NCI-H226 (cell line): Measurements from ENCODE around the gene RPAIN.
"Not testable (repeated sequence)": the region's sequence is repeated elsewhere in the genome, so short reads cannot be mapped to it uniquely, and the experiment has no call there.

Experiments used
- DNase-seq: peaks from one replicate; pipeline ENCODE4 v3.0.0-alpha.2; 2015

RPAIN gene

DNA sequence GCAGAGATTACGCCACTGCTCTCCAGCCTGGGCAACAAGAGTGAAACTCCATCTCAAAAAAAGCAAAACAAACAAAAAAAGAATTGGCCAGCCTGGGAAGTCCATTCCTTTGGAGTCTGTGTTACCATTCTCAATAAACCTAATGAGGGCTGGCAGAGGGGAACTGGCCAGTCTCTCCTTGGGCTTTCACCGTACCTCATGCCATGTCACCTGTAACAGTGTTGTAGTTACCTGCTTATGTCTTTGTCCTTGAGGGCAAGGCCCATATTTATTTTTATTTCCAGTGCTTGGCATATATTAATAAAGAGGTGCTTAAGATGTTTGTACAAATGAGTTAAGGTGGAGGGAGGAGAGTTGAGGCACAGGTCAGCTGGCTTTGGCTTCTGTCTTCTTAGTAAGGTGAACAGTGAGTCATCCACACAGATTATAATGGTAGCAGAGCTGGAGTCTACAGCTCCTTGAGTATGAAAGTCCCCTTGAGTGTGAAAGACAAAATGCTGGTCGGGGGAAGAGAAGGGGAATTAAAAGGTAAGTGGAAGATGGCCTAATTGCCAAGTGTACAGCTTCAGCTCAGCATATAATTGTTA lies 10.5 kb downstream of the RPAIN start:
- no peak for DNase-seq

DNA sequence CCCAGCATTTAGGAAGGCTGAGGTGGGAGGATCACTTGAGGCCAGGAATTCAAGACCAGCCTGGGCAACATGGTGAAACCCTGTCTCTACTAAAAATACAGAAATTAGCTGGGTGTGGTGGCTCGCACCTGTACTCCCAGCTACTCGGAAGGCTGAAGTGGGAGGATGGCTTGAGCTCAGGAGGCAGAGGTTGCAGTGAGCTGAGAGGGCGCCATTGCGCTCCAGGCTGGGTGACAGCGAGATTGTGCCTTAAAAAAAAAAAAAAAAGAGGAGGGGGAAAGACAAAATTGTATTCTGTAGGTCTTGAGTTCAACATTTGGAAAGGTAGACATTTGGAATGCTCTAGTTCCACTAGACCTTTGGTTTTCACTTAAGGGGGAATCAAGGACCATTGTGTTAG lies 11.3 kb downstream of the RPAIN start:
- DNase-seq: not testable (repeated sequence)

DNA sequence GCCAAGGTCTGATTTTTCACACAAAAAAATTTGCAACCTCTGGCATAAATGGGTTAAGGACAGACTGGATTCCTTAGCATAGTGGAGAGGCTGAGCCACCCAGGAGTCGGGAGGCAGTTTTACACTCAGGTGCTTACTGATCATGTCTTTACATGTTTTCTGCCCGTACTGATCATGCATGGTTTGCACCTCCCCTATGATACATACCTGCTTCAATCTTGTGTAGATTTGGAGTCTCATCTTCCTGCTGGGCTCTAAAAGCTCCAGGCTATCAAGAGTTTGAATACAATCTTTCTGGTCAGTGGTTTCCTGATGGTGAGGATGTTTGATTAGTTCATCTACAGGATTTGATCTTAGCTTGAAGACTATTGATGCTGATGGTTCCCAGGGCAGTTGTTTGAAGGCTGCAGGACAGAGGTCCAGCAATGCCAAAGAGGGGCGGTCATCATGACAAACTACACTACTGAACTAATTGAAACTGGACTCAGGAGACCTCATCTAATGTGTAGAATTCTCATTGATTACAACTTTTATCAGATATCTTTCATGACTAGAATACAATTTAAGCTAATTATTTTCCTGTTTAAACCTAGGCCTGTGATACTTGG lies 12.1 kb downstream of the RPAIN start:
- no peak for DNase-seq

DNA sequence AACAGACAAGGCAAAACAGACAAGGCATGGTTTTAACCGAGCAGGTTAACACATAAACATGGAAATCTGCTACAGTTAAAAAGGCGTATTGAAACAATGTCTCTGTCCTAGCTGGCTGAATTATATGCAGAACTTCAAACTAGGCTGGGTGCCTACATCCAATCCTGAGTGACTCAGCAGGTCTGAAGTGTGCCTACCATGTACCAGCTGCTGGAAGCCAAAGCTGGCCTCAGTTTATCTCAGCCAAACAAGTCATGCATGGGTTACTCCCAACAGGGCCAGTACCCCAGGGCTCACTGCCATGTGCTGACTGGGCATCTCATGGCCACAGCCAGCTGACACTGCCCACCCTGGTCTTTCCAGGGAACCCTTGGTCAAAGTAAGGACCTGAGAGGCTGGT lies 15.0 kb downstream of the RPAIN start:
- no peak for DNase-seq

DNA sequence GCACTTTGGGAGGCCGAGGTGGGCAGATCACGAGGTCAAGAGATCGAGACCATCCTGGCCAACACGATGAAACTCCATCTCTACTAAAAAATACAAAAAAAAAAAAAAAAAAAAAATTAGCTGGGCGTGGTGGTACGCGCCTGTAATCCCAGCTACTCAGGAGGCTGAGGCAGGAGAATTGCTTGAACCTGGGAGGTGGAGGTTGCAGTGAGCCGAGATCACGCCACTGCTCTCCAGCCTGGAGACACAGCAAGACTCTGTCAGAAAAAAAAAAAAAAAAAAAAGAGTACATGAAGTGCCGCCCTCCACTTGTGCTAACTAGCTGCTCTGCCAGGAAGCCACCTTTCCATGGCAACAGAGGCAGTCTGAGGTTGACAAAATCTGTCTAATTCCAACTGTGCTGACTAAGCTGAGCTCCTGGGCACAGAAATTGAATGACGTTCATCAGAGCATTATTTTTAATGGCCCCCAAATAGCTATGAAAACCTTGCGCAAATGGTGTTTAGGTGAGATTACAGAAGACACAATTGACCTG lies 15.9 kb downstream of the RPAIN start:
- not testable (repeated sequence) for DNase-seq

DNA sequence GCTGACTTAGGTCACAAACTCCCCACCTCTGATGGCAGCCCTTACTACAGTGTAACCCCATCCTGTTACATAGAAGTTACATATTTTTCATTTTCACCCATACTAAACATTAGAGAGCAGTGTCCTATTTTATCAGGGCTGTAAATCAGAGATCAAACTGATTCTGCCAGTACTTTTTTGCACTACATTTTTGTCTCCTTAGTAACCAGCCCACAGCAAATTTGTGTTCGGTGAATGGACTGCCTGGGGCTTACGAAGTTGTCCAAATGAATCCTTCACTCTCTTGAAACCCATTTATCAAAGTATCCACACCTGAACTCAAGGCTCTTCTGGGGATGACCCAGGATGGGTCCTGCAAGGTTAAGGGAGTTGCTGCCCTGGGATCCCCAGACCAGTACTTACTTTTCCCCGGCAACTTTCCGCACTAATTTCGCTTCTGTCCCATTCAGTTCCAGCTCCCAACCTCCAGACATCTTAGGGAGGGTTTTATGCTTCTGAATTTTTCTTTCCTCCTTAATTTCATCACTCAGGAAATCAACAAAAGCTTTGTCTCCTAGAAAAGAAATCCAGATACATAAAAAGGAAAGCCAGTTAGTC lies 17.8 kb downstream of the RPAIN start:
- DNase-seq: no peak

DNA sequence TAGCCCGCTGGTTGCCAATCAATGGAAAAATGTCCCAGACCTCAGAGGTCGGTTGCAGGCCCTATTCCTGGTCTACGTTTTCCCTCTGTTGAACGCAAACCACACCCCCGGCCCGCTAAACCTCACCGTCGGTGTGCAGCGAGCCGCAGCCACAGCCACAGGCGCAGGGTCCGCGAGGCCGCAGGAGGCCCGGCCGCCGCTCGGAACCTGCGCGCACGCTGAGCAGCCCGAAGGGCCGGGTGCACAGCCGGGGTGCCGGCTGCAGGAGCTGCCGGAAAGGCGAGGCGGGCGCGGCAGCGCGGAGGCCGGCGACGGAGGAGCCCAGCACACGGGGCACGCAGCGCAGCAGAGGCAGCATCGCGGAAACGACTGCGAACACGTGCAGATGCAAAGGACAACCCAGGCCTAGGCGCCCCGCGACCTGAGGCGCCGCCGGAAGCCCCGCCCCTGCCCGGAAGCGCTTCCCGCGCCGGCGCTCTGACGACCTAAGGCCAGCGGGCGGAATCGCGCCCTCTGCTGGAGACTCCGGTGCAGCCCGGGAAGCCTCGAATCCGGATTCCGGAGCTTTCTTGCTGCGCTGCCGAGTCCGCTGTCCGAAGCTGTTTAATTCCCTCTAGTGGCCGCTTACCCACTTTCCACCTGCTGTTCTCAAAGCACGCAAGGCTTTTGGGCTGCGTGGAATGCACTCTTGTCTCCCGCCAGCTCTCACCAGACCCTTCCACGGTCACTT lies 18.9 kb downstream of the RPAIN start, which contains the start of gene C1QBP:
C1QBP (minus strand) TSS at position 440 of the 730 bp plus-strand sequence; CDS start at position 358, 82 bp downstream.
- peak; percentile 80 for DNase-seq

DNA sequence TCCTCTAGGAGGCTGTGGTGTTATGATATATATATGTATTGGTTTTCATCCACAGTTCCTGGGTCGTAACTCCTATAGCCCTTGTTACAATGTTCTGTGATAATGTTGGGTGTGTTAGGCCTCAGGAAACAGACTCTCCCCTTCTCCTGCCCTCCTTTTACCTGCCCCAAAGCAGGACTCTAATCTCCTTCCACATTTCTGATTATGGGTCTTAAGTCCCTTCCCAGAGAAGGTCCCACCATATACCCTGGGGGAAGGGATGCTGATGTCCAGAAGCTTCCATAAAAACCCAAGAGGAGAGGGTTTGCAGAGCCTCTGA lies 19.4 kb downstream of the RPAIN start:
- no peak for DNase-seq

DNA sequence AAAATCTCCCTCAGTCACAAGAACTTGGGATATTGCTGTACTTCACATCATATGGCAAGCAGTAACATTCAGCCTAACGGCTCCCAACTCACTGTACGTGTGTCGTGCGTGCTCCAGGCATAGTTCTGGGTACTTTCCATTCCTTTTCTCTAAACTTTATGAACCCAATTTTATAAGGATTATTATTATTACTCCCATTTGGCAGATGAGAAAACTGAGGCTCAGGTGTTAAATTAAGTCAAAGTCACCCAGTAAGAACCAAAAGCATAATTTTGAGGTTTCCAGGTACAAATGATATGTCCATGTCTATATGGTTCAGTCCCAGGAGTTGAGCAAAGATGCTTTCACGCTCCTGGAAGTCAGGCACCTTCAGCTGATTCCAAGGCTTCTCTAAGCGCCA lies 23.7 kb downstream of the RPAIN start:
- no peak for DNase-seq

DNA sequence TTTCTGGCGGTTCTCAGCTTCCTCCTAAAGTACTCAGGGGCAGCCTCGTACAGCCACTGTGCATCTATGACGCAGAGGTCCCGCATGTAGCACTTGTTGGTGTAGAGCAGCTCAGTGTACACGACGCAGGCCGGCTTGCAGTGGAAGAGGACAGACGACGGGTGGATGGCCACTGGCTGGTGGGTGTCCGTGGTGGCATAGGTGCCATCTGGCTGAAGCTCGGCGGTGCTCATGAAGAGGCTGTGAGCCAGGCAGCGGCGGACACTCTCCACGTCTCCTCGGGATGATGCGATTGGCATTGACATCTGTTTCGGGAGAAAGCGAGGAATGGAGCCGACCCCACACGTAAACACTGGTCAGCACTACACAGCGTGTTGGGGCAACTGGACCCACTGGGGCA lies 24.2 kb downstream of the RPAIN start:
- no peak for DNase-seq

DNA sequence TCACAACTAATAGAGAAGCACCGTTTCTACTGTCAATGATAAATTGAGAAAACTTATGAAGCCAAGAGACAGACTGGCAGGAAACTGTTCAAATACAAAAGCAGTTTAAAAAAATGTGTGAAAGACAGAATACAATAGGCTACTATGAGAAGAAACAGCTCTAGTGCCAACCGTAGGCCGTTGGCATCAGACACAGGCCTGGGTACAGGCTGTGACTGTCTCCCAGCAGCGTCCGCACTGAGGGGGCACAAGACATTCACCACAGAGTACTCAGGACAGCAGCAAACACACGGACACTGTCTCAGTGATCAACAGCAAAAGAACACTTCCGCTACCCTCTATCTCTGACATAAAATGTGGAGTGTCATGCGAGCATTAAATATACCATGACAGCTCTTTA lies 26.8 kb downstream of the RPAIN start:
- DNase-seq: no peak

DNA sequence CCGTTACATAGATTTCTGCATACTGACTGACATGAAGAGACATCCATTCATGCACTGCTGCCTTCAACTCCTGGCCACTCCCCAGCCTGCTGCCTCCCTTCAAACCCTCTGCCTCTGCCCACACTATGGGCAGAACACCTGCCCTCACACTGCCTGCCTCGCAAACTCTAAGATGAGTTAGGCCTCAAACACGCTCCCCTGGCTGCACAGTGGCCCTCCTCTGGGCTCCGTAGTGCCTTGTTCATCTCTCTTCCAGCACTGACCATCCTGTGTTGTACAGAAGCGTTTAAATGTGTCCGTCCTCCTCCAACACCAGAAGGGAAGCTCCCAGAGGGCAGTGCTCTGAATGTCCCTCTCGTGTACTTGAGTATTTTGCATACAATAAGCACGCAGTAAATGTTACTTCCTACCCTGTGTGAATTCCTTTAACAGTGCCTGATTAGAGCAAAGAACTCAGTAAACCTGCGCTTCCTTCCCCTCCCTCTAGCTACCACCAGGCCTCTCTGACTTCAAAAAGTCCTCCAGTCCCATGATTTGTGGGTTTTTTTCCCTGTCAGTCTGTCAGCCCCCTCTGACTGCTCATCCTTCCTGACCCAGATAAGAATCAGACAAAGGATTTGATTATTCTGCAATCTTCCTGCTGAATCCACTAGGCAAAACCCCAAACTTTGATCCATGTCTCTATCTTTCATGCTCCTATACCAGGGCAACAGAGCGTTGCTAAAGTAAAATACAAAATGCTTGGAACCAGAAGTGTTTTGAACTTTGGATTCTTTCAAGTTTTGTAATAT lies 44.9 kb downstream of the RPAIN start:
- no peak for DNase-seq

DNA sequence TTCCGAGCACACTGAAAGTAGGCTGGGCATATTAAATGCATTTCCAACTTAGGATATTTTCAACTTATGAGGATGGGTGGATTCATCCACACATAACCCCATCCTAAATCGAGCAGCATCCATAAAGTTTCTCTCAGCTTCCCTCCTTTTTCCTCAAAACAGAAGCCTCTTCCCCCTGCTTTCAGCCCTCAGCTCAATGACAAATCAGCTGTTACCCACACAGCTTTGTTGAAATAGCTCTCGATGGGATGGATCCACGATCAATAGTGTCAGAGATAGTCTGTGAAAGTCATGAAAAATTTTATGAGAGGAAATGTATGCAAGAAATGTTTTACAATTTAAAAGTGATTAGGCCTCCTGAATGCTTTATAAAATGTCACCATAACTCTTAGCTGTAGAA lies 46.3 kb downstream of the RPAIN start:
- DNase-seq: no peak

DNA sequence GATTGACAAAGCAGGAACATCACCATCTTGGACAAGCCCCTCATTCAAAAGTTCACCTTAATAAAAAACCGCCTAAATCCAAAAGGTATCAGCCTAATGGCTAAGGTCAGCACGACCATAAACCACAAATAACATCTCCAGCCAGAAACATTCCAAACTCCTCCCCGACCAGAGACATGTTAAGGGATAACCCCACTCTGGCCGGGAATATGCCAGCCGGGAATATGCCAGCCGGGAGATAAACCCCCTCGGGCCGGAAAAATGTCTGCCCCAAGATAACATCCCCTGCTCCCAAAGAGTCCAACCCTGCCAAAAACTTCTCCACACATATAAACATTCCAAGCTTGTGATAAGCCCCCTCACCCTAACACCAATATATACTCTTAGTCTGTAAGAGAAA lies 47.4 kb downstream of the RPAIN start:
- DNase-seq: peak; percentile 37

DNA sequence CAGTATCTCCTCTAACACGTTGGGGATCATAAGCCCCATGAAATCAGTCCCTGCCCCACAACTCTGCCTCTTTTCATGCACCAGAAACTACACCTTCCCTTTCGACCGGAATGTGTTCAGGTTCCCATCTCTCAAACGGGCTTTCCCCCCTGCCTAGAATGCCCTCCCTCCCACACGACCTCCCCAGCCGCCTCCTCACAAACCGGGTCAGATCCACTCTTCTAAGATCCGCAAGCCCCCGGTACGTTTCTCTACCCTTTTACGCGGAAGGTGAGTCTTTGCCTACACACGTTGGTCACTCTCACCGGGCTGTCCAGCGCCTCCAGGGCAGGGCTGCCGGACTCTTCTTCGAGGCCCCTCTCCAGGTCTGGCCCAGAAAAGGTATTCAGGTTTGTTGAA lies 48.1 kb downstream of the RPAIN start:
- DNase-seq: no peak

DNA sequence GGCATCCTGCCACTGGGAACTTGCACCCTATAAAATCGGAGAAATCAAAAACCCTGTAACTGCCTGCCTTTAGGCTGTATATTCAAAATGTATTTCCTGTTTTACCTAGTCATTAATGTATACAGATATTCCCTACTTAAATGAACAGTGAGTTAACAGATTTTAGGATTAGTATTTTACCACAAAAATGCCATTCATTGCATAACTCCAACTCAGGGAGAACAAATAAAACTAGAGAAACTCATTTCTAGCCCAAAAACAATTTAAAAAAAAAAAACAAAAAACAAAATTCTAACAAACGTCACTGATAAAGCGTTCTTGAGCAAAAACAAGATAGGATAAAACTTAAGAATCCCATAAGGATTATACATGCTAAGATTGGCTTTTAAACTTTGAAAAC lies 52.5 kb downstream of the RPAIN start:
- DNase-seq: no peak

DNA sequence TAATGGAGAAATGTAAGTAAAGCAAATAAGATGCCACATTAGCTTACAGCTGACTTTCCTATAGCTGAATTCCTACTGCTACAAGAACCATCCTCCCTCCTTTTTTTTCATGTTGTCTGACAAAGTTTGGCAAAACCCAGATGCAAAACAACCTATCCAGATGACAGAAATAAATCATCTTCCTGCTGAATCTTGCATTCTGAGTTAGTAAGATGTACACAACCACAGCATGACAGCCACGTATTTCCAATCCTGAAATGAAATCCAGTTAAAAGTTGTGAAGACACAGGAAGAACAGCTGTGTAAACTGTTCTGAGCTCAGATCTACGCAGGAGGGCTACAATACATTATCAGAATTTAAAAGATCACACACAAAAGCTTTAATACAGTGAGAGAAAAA lies 53.9 kb downstream of the RPAIN start:
- DNase-seq: no peak

DNA sequence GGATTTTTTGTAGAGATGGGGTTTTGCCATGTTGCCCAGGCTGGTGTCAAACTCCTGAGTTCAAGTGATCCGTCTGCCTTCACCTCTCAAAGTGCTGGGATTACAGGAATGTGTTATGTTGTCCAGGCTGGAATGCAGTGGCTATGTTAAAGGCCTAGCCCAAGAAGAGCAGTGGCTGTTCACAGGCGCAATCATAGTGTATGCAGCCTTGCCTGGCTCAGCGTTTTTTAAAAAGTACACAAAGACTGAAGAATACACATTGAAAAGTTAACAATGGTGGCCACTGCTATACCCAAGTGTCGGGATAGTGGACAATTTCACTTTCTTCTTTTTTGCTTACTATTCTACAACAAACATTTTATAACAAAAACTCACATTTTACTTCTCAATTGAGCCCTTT lies 59.0 kb downstream of the RPAIN start:
- DNase-seq: no peak

DNA sequence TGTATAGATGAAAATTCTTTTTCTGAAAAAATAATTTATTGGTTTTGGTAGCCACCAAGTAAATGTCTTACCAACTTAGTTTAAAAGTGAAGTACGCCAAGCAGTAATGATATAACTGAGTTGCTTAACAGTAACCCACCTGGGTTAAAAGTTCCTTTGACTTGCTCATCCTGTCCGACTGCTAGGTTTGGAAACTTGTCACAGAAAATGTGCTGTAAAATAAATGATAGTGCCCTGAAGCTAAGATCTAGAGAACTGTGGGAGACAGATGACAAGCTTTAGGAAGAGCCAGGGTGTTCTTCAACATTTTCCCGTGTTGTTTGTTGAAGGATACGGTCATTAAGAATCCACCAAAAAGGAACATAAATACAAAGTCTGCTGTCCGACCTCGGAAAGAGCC lies 61.0 kb downstream of the RPAIN start:
- DNase-seq: no peak

DNA sequence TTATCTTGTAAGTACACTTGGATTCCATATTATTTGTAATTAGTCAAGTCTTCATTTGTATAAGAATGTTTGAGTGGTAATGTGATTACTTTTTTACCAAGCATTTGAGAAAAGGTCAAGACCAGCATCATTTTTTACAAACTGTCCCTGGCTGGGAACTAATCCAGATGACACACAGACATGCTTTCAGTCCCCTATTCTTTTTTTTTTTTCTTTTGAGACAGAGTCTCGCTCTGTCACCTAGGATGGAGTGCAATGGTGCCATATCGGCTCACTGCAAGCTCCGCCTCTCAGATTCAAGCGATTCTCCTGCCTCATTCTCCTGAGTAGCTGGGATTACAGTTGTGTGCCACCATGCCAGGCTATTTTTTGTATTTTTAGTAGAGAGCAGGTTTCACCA lies 61.5 kb downstream of the RPAIN start:
- no peak for DNase-seq
